Activated CD8-positive, alpha-beta T cell treated with anti-CD3 and anti-CD28 coated beads for 36 hours (primary cell): Measurements from ENCODE around the gene IP6K3. TPM values are rescaled to one million over a fixed set of nuclear protein-coding genes. Genes with fewer than 3 reads are reported as not detected.

Experiments used
- ATAC-seq: fragments of 200-7000 bp; cut with Tn5 transposase; one replicate; pipeline ENCODE4 v1.10.0; 2021; ENCODE audit warnings: mild to moderate bottlenecking, moderate library complexity
- CTCF ChIA-PET: fragments of 350-600 bp; sonication (Branson Sonifier 250); formaldehyde crosslinking; loops from one replicate; lab custom pipeline; 2021; ENCODE audit warnings: antibody characterized with exemption; lab: Charles Lee
- POLR2A ChIA-PET: fragments of 350-600 bp; sonication (Branson Sonifier 250); formaldehyde crosslinking; loops from one replicate; lab custom pipeline; 2021; ENCODE audit warnings: antibody characterized with exemption; lab: Charles Lee
- DNase-seq: peaks from one replicate; pipeline ENCODE4 v3.0.0-alpha.2; 2020
- H3K27ac Mint-ChIP-seq: one replicate; pipeline ENCODE4 v1.8.0; 2021; ENCODE audit warnings: mild to moderate bottlenecking, mixed read lengths
- H3K27me3 Mint-ChIP-seq: one replicate; pipeline ENCODE4 v1.8.0; 2021; ENCODE audit warnings: mixed read lengths
- H3K36me3 Mint-ChIP-seq: one replicate; pipeline ENCODE4 v1.8.0; 2021; ENCODE audit warnings: low read depth, mixed read lengths
- H3K4me1 Mint-ChIP-seq: one replicate; pipeline ENCODE4 v1.8.0; 2021; ENCODE audit warnings: low read depth, mixed read lengths
- H3K4me3 Mint-ChIP-seq: one replicate; pipeline ENCODE4 v1.8.0; 2021; ENCODE audit warnings: mild to moderate bottlenecking, moderate library complexity, mixed read lengths
- H3K9me3 Mint-ChIP-seq: one replicate; pipeline ENCODE4 v1.8.0; 2021; ENCODE audit warnings: mixed read lengths
- CTCF ChIP-seq: fragments of 200-600 bp; IDR thresholded peaks from one replicate; pipeline ENCODE4 v1.8.0; 2022; ENCODE audit warnings: antibody characterized with exemption, mild to moderate bottlenecking
- intact Hi-C: fragments of 100-400 bp; cut with micrococcal nuclease; formaldehyde crosslinking; loops from one replicate; pipeline ENCODE4 v1.10.0; 2022
- total RNA-seq, 2 experiments: library from RNA; stranded (reverse); gene quantifications; one replicate each; pipeline ENCODE4 v1.2.3, GENCODE V29; 2021

The IP6K3 gene
- total RNA-seq, 2 experiments from 2014 or later: not detected

- Mint-ChIP-seq H3K9me3 (no peaks in the 10 kb centered on the region), H3K4me3 (no peak overlapping the region), H3K4me1 (no peaks in the 10 kb centered on the region), H3K27ac (no peak overlapping the region), H3K27me3 (no peaks in the 10 kb centered on the region), H3K36me3 (peaks cover 53% of the 10 kb centered on the region)
- ATAC-seq (no peak), DNase-seq (no peak)
- no peak for TF ChIP-seq CTCF
- ChIA-PET CTCF (no interaction called here), POLR2A (interaction anchor here (0.8 to 1.3 kb wide), 3 partner anchors 14 to 55 kb away, joined by 3 to 5 read pairs (median 4); no protein-coding TSS in a partner anchor)
- intact Hi-C loops: no loop called here
These were observed 70.1 kb downstream of the IP6K3 start for GRCh38 chr6:33676416-33677142.

GRCh38 chr6:33675968-33676367 lies 70.7 kb downstream of the IP6K3 start:
- H3K4me3 Mint-ChIP-seq: no peak overlapping the region
- no peaks in the 10 kb centered on the region for H3K27me3 Mint-ChIP-seq
- no peak for TF ChIP-seq CTCF
- peaks cover 49% of the 10 kb centered on the region for H3K36me3 Mint-ChIP-seq
- H3K4me1 Mint-ChIP-seq: no peaks in the 10 kb centered on the region
- no peaks in the 10 kb centered on the region for H3K9me3 Mint-ChIP-seq
- ChIA-PET POLR2A (interaction anchor here (0.8 to 1.3 kb wide), 3 partner anchors 14 to 54 kb away, joined by 3 to 5 read pairs (median 4); no protein-coding TSS in a partner anchor), CTCF (no interaction called here)
- intact Hi-C loops: no loop called here
- DNase-seq: no peak
- H3K27ac Mint-ChIP-seq: no peak overlapping the region
- ATAC-seq: no peak

GRCh38 chr6:33673851-33674250 lies 72.9 kb downstream of the IP6K3 start:
- no peak for DNase-seq
- Mint-ChIP-seq H3K4me1 (no peaks in the 10 kb centered on the region), H3K27ac (no peak overlapping the region), H3K27me3 (no peaks in the 10 kb centered on the region), H3K4me3 (no peak overlapping the region), H3K36me3 (peaks cover 38% of the 10 kb centered on the region), H3K9me3 (no peaks in the 10 kb centered on the region)
- CTCF ChIA-PET: no interaction called here
- POLR2A ChIA-PET: no interaction called here
- no peak for TF ChIP-seq CTCF
- no peak for ATAC-seq
- intact Hi-C loops: no loop called here

- H3K9me3 Mint-ChIP-seq: no peaks in the 10 kb centered on the region
- H3K27me3 Mint-ChIP-seq: no peaks in the 10 kb centered on the region
- DNase-seq (no peak), ATAC-seq (no peak)
- H3K4me3 Mint-ChIP-seq: no peak overlapping the region
- CTCF ChIA-PET: no interaction called here
- POLR2A ChIA-PET: interaction anchor here (1.1 to 1.7 kb wide), 2 partner anchors 10 to 11 kb away, joined by 3 to 4 read pairs; no protein-coding TSS in a partner anchor
- no peak for TF ChIP-seq CTCF
- peaks cover 42% of the 10 kb centered on the region for H3K36me3 Mint-ChIP-seq
- no peak overlapping the region for H3K27ac Mint-ChIP-seq
- H3K4me1 Mint-ChIP-seq: no peaks in the 10 kb centered on the region
- intact Hi-C loops: no loop called here
These were observed 73.9 kb downstream of the IP6K3 start for GRCh38 chr6:33672808-33673207.

GRCh38 chr6:33671744-33672072 lies 75.0 kb downstream of the IP6K3 start:
- Mint-ChIP-seq H3K36me3 (peaks cover 33% of the 10 kb centered on the region), H3K27ac (no peak overlapping the region), H3K27me3 (no peaks in the 10 kb centered on the region), H3K4me1 (no peaks in the 10 kb centered on the region), H3K9me3 (no peaks in the 10 kb centered on the region), H3K4me3 (no peak overlapping the region)
- ATAC-seq: no peak
- no peak for TF ChIP-seq CTCF
- DNase-seq: no peak
- POLR2A ChIA-PET: interaction anchor here (1.1 to 1.7 kb wide), 2 partner anchors 10 to 12 kb away, joined by 3 to 4 read pairs; no protein-coding TSS in a partner anchor
- intact Hi-C loops: no loop called here
- CTCF ChIA-PET: no interaction called here
